Parathyroid adenoma (tissue), 2 donors: ENCODE measurements around the gene ECM1.

ENCODE experiments used
- H2AFZ ChIP-seq: fragments of 300-600 bp; sonication (generic); one replicate; pipeline ENCODE4 v1.7.0; 2017; ENCODE audit warnings: antibody characterized with exemption, mild to moderate bottlenecking
- H3K27ac ChIP-seq: fragments of 300-600 bp; sonication (generic); one replicate; pipeline ENCODE4 v1.7.0; 2017
- H3K27me3 ChIP-seq: fragments of 300-600 bp; sonication (generic); one replicate; pipeline ENCODE4 v1.7.0; 2017; ENCODE audit warnings: low read length; ENCODE audit not compliant: control insufficient read depth, insufficient read depth
- H3K36me3 ChIP-seq: fragments of 300-600 bp; sonication (generic); one replicate; pipeline ENCODE4 v1.7.0; 2017; ENCODE audit warnings: low read length; ENCODE audit not compliant: control insufficient read depth, insufficient read depth
- H3K4me1 ChIP-seq: fragments of 300-600 bp; sonication (generic); one replicate; pipeline ENCODE4 v1.7.0; 2017; ENCODE audit warnings: control low read depth
- H3K4me2 ChIP-seq: fragments of 300-600 bp; sonication (generic); one replicate; pipeline ENCODE4 v1.7.0; 2017; ENCODE audit warnings: low read length
- H3K4me3 ChIP-seq: fragments of 300-600 bp; sonication (generic); one replicate; pipeline ENCODE4 v1.7.0; 2017; ENCODE audit warnings: low read depth, low read length
- H3K79me2 ChIP-seq: fragments of 300-600 bp; sonication (generic); one replicate; pipeline ENCODE4 v1.7.0; 2017; ENCODE audit warnings: control low read depth
- H3K9ac ChIP-seq: fragments of 300-600 bp; sonication (generic); one replicate; pipeline ENCODE4 v1.7.0; 2017; ENCODE audit warnings: mild to moderate bottlenecking
- H3K9me3 ChIP-seq: fragments of 300-600 bp; sonication (generic); one replicate; pipeline ENCODE4 v1.7.0; 2017; ENCODE audit warnings: low read length; ENCODE audit not compliant: control insufficient read depth
- TF ChIP-seq, protein P1 (sequence below): fragments of 300-600 bp; sonication (generic); IDR thresholded peaks from one replicate; pipeline ENCODE4 v1.7.0; 2017; ENCODE audit warnings: antibody characterized with exemption, mild to moderate bottlenecking
- donor health status: primary hyperparathyroidism.

The ECM1 gene

DNA sequence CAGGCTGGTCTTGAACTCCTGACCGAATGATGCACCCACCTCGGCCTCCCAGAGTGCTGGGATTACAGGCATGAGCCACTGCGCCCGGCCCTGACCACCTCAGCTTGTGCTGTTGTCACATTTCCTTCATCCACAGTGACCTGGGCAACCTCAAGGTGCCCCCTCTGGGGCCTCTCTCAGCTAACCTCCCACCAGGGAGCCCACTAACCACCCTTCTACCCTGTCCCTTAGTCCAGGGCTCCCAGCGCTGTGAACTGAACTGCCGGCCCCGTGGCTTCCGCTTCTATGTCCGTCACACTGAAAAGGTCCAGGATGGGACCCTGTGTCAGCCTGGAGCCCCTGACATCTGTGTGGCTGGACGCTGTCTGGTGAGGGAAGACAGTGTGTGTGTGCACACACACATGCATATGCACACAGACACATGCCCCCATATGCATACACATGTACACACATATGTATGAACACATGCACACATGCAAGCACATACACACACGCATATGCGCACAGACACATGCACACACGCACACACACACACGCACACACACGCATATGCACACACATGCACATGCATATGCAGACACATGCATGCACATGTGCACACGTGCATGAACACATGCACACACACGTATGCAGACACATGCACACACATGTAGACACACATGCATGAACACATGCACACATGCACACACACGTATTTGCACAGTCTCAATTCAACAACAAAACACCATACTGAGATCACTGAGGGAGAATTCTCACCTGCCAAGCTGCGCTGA is 47.5 kb downstream of the ECM1 start:
- Histone ChIP-seq H3K27ac (no peak overlapping the region), H3K4me3 (no peak overlapping the region), H3K79me2 (no peaks in the 10 kb centered on the region), H3K9ac (no peak overlapping the region), H3K4me1 (peaks cover 4% of the 10 kb centered on the region), H2AFZ (no peak overlapping the region), H3K9me3 (no peaks in the 10 kb centered on the region), H3K4me2 (no peak overlapping the region), H3K36me3 (no peaks in the 10 kb centered on the region), H3K27me3 (no peaks in the 10 kb centered on the region)
- TF ChIP-seq, protein P1, sequence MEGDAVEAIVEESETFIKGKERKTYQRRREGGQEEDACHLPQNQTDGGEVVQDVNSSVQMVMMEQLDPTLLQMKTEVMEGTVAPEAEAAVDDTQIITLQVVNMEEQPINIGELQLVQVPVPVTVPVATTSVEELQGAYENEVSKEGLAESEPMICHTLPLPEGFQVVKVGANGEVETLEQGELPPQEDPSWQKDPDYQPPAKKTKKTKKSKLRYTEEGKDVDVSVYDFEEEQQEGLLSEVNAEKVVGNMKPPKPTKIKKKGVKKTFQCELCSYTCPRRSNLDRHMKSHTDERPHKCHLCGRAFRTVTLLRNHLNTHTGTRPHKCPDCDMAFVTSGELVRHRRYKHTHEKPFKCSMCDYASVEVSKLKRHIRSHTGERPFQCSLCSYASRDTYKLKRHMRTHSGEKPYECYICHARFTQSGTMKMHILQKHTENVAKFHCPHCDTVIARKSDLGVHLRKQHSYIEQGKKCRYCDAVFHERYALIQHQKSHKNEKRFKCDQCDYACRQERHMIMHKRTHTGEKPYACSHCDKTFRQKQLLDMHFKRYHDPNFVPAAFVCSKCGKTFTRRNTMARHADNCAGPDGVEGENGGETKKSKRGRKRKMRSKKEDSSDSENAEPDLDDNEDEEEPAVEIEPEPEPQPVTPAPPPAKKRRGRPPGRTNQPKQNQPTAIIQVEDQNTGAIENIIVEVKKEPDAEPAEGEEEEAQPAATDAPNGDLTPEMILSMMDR, result no peak

DNA sequence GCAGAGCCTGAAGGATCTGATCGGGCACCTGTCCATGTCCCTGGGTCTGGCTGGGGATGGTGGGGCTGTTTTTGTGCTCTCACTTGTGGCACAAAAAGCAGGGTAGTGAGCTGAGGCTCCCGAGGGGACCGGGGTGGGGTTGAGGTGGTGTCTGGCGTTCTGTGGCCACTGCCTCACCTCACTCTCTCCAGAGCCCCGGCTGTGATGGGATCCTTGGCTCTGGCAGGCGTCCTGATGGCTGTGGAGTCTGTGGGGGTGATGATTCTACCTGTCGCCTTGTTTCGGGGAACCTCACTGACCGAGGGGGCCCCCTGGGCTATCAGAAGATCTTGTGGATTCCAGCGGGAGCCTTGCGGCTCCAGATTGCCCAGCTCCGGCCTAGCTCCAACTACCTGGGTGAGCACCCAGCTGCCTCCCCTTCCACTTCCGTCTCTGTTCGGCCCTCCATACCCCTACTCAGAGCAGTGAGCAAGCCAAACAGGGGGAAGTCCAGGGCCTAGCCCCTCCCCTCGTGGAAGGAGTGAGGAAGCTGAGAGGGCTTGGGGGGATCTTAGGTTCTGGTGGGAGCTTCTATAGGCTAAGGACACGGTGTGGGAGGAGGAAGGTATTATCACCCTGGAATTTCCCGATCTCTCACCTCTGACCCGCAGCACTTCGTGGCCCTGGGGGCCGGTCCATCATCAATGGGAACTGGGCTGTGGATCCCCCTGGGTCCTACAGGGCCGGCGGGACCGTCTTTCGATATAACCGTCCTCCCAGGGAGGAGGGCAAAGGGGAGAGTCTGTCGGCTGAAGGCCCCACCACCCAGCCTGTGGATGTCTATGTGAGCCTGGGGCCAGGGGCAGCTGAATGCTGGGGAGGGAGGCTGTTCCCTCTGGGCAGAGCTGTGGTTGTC is 48.3 kb downstream of the ECM1 start:
- H3K27me3 ChIP-seq, result no peaks in the 10 kb centered on the region
- H3K4me1 ChIP-seq, result peaks cover 4% of the 10 kb centered on the region
- no peak overlapping the region for H3K4me2 ChIP-seq
- H3K9ac ChIP-seq, result no peak overlapping the region
- H3K27ac ChIP-seq, result no peak overlapping the region
- TF ChIP-seq, protein P1, result no peak
- no peak overlapping the region for H2AFZ ChIP-seq
- H3K79me2 ChIP-seq, result no peaks in the 10 kb centered on the region
- no peaks in the 10 kb centered on the region for H3K36me3 ChIP-seq
- H3K9me3 ChIP-seq, result no peaks in the 10 kb centered on the region
- H3K4me3 ChIP-seq, result no peak overlapping the region

DNA sequence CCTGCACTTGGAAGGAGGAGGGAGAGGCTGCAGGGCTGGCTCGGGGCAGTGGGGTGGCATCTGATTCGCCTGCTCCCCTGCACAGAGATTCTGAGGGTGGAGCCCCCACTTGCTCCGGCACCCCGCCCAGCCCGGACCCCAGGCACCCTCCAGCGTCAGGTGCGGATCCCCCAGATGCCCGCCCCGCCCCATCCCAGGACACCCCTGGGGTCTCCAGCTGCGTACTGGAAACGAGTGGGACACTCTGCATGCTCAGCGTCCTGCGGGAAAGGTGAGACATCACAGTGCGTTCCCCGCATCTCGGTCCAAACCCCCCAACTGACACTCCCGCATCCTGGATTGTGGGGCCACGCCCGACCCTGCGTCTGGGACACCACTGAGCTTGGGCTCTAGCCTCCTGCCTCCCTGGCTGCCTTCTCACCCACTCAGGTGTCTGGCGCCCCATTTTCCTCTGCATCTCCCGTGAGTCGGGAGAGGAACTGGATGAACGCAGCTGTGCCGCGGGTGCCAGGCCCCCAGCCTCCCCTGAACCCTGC is 49.2 kb downstream of the ECM1 start:
- no peak overlapping the region for H3K27ac ChIP-seq
- H3K4me1 ChIP-seq, result peaks cover 10% of the 10 kb centered on the region
- no peak overlapping the region for H3K4me3 ChIP-seq
- no peaks in the 10 kb centered on the region for H3K9me3 ChIP-seq
- no peaks in the 10 kb centered on the region for H3K27me3 ChIP-seq
- no peaks in the 10 kb centered on the region for H3K36me3 ChIP-seq
- no peak overlapping the region for H3K9ac ChIP-seq
- no peak overlapping the region for H2AFZ ChIP-seq
- H3K4me2 ChIP-seq, result no peak overlapping the region
- TF ChIP-seq, protein P1, result no peak
- H3K79me2 ChIP-seq, result no peaks in the 10 kb centered on the region

- H3K27ac ChIP-seq, result no peak overlapping the region
- H3K9ac ChIP-seq, result no peak overlapping the region
- H3K4me1 ChIP-seq, result peaks cover 16% of the 10 kb centered on the region
- no peak overlapping the region for H3K4me3 ChIP-seq
- H3K9me3 ChIP-seq, result no peaks in the 10 kb centered on the region
- H3K27me3 ChIP-seq, result no peaks in the 10 kb centered on the region
- no peak overlapping the region for H3K4me2 ChIP-seq
- TF ChIP-seq, protein P1, result no peak
- H2AFZ ChIP-seq, result no peak overlapping the region
- no peaks in the 10 kb centered on the region for H3K36me3 ChIP-seq
- no peaks in the 10 kb centered on the region for H3K79me2 ChIP-seq
Observed at GRCh38 chr1:150557813-150558212, 49.9 kb downstream of the ECM1 start.
